K562 (cell line): ENCODE results near the gene ZNF474. TPM values are rescaled to one million over a fixed set of nuclear protein-coding genes. Genes with fewer than 3 reads are reported as not detected.

Experiments used
- ATF4 ChIP-seq: fragments of 450-650 bp; formaldehyde crosslinking; IDR thresholded peaks from 2 replicates; pipeline ENCODE4 v1.4.0; 2022; ENCODE audit warnings: mild to moderate bottlenecking, moderate library complexity
- CC2D1A ChIP-seq: fragments of 450-650 bp; IDR thresholded peaks from 2 replicates; pipeline ENCODE4 v1.6.1; 2017; ENCODE audit warnings: mild to moderate bottlenecking
- CCAR2 ChIP-seq: fragments of 200-400 bp; formaldehyde crosslinking; IDR thresholded peaks from 2 replicates; pipeline ENCODE4 v1.6.1; 2017; ENCODE audit warnings: mild to moderate bottlenecking, low read depth, low read length
- CHAMP1 ChIP-seq: fragments of 450-650 bp; IDR thresholded peaks from 2 replicates; pipeline ENCODE4 v1.6.1; 2016; ENCODE audit warnings: mild to moderate bottlenecking
- CTCFL ChIP-seq: IDR thresholded peaks from 2 replicates; pipeline ENCODE4 v1.6.1; 2011; ENCODE audit warnings: borderline replicate concordance, low read depth, mild to moderate bottlenecking, moderate library complexity, low read length; ENCODE audit not compliant: insufficient read depth, poor library complexity, severe bottlenecking
- CXXC5 ChIP-seq: fragments of 250-450 bp; sonication (Bioruptor Pico); IDR thresholded peaks from 2 replicates; pipeline ENCODE4 v1.8.0; 2022; ENCODE audit warnings: inconsistent platforms, mild to moderate bottlenecking, moderate library complexity
- DACH1 ChIP-seq: fragments of 450-650 bp; IDR thresholded peaks from 2 replicates; pipeline ENCODE4 v1.6.1; 2018; ENCODE audit not compliant: partially characterized antibody
- ELF2 ChIP-seq: fragments of 250-450 bp; sonication (Bioruptor Pico); IDR thresholded peaks from 2 replicates; pipeline ENCODE4 v1.5.0; 2021; ENCODE audit warnings: mild to moderate bottlenecking
- GATAD2B ChIP-seq: fragments of 450-650 bp; IDR thresholded peaks from 2 replicates; pipeline ENCODE4 v1.6.1; 2017; ENCODE audit warnings: mild to moderate bottlenecking, borderline replicate concordance
- HEY1 ChIP-seq: fragments of 250-450 bp; sonication (Bioruptor Pico); IDR thresholded peaks from 2 replicates; pipeline ENCODE4 v1.5.0; 2020; ENCODE audit warnings: mild to moderate bottlenecking, moderate library complexity, borderline replicate concordance
- ILK ChIP-seq: fragments of 450-650 bp; IDR thresholded peaks from 2 replicates; pipeline ENCODE4 v1.6.1; 2016; ENCODE audit warnings: missing genetic modification characterization, low read depth, mild to moderate bottlenecking, missing compliant biosample characterization, moderate library complexity, borderline replicate concordance
- JUND ChIP-seq, 2 experiments: IDR thresholded peaks; 2 replicates in 1 of 2; 3 replicates in 1 of 2; pipeline ENCODE4 v1.6.1; 2011; ENCODE audit warnings: borderline replicate concordance in 2 of 2, low read depth in 2 of 2, low read length in 2 of 2, improper control_type of control experiment in 1 of 2, missing biosample characterization in 1 of 2, missing genetic modification characterization in 1 of 2, missing genetic modification reagents in 1 of 2
- KHSRP ChIP-seq: fragments of 450-650 bp; IDR thresholded peaks from 2 replicates; pipeline ENCODE4 v1.6.1; 2017
- NCOA2 ChIP-seq, 2 experiments: fragments of 450-650 bp; IDR thresholded peaks; 2 replicates each; pipeline ENCODE4 v1.6.1; 2018; ENCODE audit warnings: mild to moderate bottlenecking in 2 of 2, moderate library complexity in 1 of 2; ENCODE audit not compliant: partially characterized antibody in 2 of 2
- PCBP1 ChIP-seq: fragments of 200-400 bp; formaldehyde crosslinking; IDR thresholded peaks from 2 replicates; pipeline ENCODE4 v1.6.1; 2018; ENCODE audit warnings: mild to moderate bottlenecking, low read depth, low read length; ENCODE audit not compliant: poor library complexity, severe bottlenecking
- PCBP2 ChIP-seq: fragments of 200-400 bp; formaldehyde crosslinking; IDR thresholded peaks from 2 replicates; pipeline ENCODE4 v1.6.1; 2018; ENCODE audit warnings: low read length, low read depth, mild to moderate bottlenecking, moderate library complexity; ENCODE audit not compliant: poor library complexity, severe bottlenecking
- PML ChIP-seq: IDR thresholded peaks from 2 replicates; pipeline ENCODE4 v1.6.1; 2012; ENCODE audit warnings: low read length, inconsistent platforms
- RFX1 ChIP-seq: fragments of 450-650 bp; IDR thresholded peaks from 2 replicates; pipeline ENCODE4 v1.6.1; 2016; ENCODE audit warnings: mild to moderate bottlenecking, moderate library complexity
- SIRT6 ChIP-seq: IDR thresholded peaks from one replicate; pipeline ENCODE4 v1.6.1; 2012; ENCODE audit warnings: low read depth, mild to moderate bottlenecking, control low read depth, inconsistent platforms, low read length, moderate library complexity
- TCF3 ChIP-seq: sonication (generic); formaldehyde crosslinking; IDR thresholded peaks from 2 replicates; pipeline ENCODE4 v1.4.0; 2020; ENCODE audit warnings: mild to moderate bottlenecking, missing genetic modification reagents
- TEAD1 ChIP-seq, 2 experiments: fragments of 450-650 bp in 1 of 2; sonication (generic) in 1 of 2; formaldehyde crosslinking; IDR thresholded peaks; 2 replicates each; pipeline versions ENCODE4 v1.4.0 to v1.8.0; 2020 to 2022; ENCODE audit warnings: mild to moderate bottlenecking in 2 of 2, missing genetic modification reagents in 1 of 2
- WHSC1 ChIP-seq: IDR thresholded peaks from one replicate; pipeline ENCODE4 v1.6.1; 2012; ENCODE audit warnings: low read length, control low read depth, inconsistent platforms
- ZNF76 ChIP-seq: fragments of 250-450 bp; sonication (Bioruptor Pico); IDR thresholded peaks from 2 replicates; pipeline ENCODE4 v1.4.0; 2020; ENCODE audit warnings: mild to moderate bottlenecking, moderate library complexity, borderline replicate concordance
- polyA plus RNA-seq, 8 experiments: library from polyadenylated mRNA; depleted of rRNA in 4 of 8; stranded (reverse) in 5 of 8; unstranded in 3 of 8; fragments of >200 nt; fragmentation: Nextera tagmentation in 2 of 8; fragmentation: Illumina TruSeq in 1 of 8; extraction: Ambion mirVana in 2 of 8; extraction: Trizol in 1 of 8; gene quantifications; 2 replicates each; pipeline versions ENCODE4 v1.2.1 to v1.2.3, GENCODE V29; 2011 to 2014; ENCODE audit warnings: inconsistent platforms in 1 of 8, missing spikeins in 1 of 8
- total RNA-seq, 7 experiments: library from RNA; depleted of rRNA in 6 of 7; stranded (reverse); fragments of >200 nt in 6 of 7; fragmentation: Illumina TruSeq in 2 of 7; extraction: Trizol in 2 of 7; gene quantifications; 2 replicates each; pipeline versions ENCODE4 v1.2.1 to v1.2.3, GENCODE V29; 2011 to 2021; ENCODE audit warnings: low replicate concordance in 1 of 7

Gene ZNF474
- total and polyA plus RNA-seq, 9 of the 15 experiments (the other 6 are each of a cell fraction or from before 2014, with no cell fraction given), result 0.16 to 0.62 (median 0.39) TPM

- TF ChIP-seq RFX1 (peak; percentile 38; the same call in 1 of the 2 replicates), TCF3 (CRISPR knock-in tag) (peak; percentile 97), ZNF76 (CRISPR knock-in tag) (no peak), HEY1 (CRISPR knock-in tag) (no peak), ATF4 (no peak), CCAR2 (no peak), DACH1 (peak; percentile 51), PCBP2 (no peak), ELF2 (CRISPR knock-in tag) (no peak), JUND (IDR thresholded peaks at IDR 0.05; ENCODE audit: borderline replicate concordance, low read depth, low read length) (peak; percentile 16; the same call in 1 of the 2 replicates), JUND (tag; IDR thresholded peaks at IDR 0.05; ENCODE audit: borderline replicate concordance, low read depth, low read length) (no peak; the same call in 2 of the 3 replicates), CHAMP1 (0 out of 2 replicates have a peak, but pooled peaks have one; percentile 58), NCOA2 (IDR thresholded peaks at IDR 0.05; ENCODE audit: partially characterized antibody in 2 of 2) (peak; percentile 37 to 51), KHSRP (no peak), PML (peak; percentile 95), WHSC1 (no peak), GATAD2B (0 out of 2 replicates have a peak, but pooled peaks have one; percentile 53), CC2D1A (peak; percentile 65; the same call in 1 of the 2 replicates), CTCFL (no peak), ILK (no peak), PCBP1 (no peak), TEAD1 (CRISPR knock-in tag; IDR thresholded peaks at IDR 0.05) (0 out of 4 replicates have a peak, but pooled peaks of 1 of the 2 experiments have one; percentile 44), CXXC5 (0 out of 2 replicates have a peak, but pooled peaks have one; percentile 3), SIRT6 (no peak)
Measured at GRCh38 chr5:122126177-122126755, 3.1 kb upstream of the ZNF474 start (continued).
